ENCODE measurements around the gene LRRIQ1.

LRRIQ1 gene

DNA sequence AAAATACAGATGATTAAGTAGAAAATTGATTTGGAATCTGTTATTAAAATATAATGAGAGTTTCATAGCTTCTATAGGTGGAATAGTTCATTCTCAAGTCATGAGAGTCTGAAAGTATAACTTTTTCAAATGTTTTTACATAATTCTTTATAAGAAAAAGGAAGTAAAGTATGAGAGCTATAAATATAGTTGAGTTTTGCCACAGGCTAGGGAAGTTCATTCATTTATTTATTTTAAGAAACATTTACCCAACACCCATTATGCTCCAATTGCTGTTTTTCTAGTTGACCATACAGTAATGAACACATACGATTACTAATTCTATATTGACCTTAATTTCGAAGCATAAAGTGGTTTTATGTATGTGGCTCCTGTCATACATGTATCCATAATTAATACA lies 24.8 kb downstream of the LRRIQ1 start:
- no peak for DNase-seq (ENCODE audit: low read depth in 2 of 2)

DNA sequence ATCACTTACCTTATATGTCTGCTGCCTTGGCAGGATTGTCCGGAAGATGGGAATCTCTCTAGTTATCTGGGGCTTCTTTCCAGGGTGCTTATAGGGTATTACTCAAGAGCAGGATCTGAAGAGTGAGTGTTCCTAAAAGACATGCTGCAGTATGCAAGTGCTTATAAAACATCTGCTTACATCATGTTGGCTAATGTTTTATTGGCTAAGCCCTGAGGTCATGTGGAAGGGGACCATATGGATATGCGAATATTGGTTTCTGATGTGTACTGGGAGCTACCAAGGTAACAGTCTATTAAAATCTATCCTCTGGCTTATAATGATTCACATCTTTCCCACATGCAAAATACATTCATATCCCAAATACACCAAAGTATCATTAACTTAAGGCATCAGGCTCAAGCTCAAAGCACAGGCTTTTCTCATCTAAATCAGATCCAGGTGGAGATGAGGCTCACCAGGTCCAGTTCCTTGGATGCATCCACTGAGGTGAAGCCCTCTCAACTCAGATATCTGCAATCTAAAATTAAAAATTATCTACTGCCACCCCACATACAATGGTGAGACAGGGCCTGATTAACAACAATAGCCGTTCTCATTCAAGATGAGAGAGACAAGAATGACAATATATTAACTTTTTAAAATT lies 29.8 kb downstream of the LRRIQ1 start:
- DNase-seq (ENCODE audit: low read depth in 2 of 2), result no peak

DNA sequence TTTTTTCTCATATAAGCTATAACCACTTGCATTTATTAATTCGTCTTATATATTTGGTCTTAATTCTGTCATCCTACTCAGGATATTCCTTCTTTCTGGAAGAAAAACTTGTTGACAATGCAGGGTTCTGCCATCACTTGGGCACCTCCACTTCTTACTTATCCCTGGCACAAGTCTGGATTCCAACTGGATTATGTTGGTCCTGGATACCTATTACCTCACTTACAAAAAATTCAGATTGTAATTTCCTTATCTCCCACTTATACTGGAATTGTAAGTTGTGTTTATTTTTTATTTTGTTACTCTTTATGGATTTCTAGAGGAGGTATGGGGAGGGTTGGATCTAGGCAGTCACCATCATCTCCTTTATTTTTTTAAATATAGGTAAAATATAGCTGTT lies 36.7 kb downstream of the LRRIQ1 start:
- no peak for DNase-seq (ENCODE audit: low read depth in 2 of 2)

DNA sequence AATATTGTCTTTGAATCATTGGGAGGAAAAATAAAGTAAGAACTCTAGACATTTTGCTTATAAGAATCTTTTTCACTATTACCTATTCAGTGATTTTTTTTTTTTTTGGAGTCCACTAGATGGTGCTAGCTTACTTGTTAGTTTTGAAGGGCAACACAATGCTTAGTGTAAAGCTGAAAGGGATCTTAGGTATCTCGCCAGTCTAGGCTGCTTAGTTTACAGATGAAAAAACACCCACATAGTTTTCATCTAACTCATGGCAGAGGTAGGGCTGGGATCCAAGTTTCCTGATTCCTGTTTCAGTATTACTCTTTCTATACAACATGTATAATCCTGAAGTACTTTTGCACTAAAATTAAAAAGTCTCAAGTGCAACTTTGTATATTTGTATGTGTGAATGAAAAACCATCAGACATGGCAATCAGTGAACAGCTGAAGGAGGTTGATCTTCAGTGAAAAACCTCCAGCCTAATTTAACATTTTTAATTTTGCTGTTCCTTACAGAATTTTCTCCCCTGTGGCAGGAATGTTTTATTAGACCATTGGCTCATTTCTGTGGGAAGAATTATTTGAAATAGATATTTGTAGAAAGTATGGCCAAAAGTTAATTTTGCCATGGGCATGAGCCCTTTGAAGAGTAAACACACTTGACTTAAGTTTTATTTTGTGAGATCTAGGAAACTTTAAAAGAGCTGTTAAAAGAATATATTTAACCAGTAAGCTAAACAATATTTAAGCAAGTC lies 40.7 kb downstream of the LRRIQ1 start:
- no peak for DNase-seq (ENCODE audit: low read depth in 2 of 2)

- DNase-seq (ENCODE audit: low read depth in 2 of 2), result no peak
Observed at GRCh38 chr12:85085066-85085465, 48.9 kb downstream of the LRRIQ1 start.

DNA sequence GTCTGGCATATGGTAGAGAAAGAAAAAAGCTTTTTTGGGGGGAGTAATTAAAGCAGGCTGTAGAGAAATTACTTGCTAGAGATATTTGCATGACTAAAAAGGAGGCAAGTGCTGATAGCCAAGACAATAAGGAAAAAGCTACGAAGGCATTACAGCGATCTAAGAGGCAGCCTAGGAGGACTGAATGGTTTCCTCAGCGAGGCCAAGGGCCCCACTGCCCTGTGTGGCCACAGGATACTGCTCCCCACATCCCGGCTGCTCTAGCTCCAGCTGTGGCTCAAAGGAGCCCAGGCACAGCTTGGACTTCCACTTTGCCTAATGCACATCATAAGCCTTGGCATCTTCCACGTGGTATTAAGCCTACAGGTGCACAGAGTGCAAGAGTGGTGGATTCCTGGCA lies 53.6 kb downstream of the LRRIQ1 start:
- DNase-seq (ENCODE audit: low read depth in 2 of 2), result no peak

DNA sequence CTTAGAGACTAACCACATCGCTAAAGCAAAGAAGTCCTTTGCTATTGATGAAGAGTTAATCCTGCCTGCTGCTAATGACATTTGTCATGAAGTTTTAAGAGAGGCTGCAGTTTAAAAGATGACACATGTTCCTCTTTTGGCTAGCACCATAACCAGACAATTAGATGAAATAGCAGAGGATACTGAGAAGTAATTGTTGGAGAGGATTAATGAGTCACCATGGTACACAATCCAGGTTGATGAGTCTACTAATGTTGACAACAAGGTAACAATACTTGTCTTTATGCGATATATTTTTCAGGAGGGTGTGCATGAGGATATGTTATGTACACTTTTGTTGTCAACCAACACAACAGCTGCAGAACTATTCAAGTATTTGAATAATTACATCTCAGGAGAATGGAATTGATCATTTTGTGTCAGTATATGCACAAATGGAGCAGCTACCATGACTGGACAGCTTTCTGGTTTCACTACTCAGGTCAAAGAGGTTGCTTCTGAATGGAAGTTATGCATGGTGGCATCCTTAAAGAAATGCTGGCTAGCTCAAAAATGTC lies 56.7 kb downstream of the LRRIQ1 start:
- no peak for DNase-seq (ENCODE audit: low read depth in 2 of 2)

- no peak for DNase-seq (ENCODE audit: low read depth in 2 of 2)
Observed at GRCh38 chr12:85095501-85095900, 59.4 kb downstream of the LRRIQ1 start.

- no peak for DNase-seq (ENCODE audit: low read depth in 2 of 2)
Observed at GRCh38 chr12:85130646-85131045, 94.5 kb downstream of the LRRIQ1 start.

GRCh38 chr12:85138833-85139232 lies 102.7 kb downstream of the LRRIQ1 start:
- no peak for DNase-seq (ENCODE audit: low read depth in 2 of 2)

DNA sequence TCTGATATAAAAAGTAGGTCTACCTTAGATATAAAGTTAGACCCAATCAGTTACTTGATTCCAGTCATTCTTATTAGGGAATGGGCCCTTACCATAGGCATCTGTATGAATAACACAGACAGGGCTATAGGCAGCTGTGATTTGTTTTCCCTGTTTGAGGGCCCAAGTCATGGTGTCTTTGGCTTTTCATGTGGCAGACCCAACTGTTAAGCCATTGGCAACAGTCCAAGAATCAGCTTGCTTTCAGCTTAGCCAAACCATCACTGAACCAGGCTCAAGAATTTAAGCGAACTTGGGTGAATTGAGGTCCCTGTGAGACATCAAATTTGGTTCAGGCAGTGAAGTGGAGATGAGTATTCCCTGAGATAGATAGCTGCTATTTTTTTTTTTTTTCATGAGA lies 111.2 kb downstream of the LRRIQ1 start:
- no peak for DNase-seq (ENCODE audit: low read depth in 2 of 2)

- no peak for DNase-seq (ENCODE audit: low read depth in 2 of 2)
Observed at GRCh38 chr12:85152311-85152729, 116.2 kb downstream of the LRRIQ1 start.

- DNase-seq (ENCODE audit: low read depth in 2 of 2), result no peak
Observed at GRCh38 chr12:85155791-85156190, 119.6 kb downstream of the LRRIQ1 start.

DNA sequence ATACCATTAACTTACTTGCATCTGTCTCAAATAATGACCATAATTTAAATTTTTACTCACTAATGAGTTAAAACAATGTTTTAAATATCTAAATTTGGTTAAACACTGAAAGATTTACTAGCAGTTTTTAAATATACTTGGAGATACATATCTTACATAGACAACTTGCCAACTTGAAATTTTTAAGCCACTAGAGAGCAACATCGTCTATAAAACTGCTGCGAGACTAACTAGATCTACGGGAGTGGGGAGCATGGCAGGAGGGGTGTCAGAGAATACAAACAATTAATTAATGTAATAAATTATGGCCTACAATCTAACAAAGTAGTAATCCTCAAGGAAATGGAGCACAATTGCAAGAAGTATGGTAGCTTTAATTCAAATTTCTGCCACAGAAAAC lies 120.4 kb downstream of the LRRIQ1 start:
- DNase-seq (ENCODE audit: low read depth in 2 of 2), result no peak

- DNase-seq (ENCODE audit: low read depth in 2 of 2), result no peak
Observed at GRCh38 chr12:85157035-85157603, 121.0 kb downstream of the LRRIQ1 start.

GRCh38 chr12:85163752-85164321 lies 127.7 kb downstream of the LRRIQ1 start:
- no peak for DNase-seq (ENCODE audit: low read depth in 2 of 2)

- no peak for DNase-seq (ENCODE audit: low read depth in 2 of 2)
Observed at GRCh38 chr12:85179680-85180270, 143.6 kb downstream of the LRRIQ1 start.

DNA sequence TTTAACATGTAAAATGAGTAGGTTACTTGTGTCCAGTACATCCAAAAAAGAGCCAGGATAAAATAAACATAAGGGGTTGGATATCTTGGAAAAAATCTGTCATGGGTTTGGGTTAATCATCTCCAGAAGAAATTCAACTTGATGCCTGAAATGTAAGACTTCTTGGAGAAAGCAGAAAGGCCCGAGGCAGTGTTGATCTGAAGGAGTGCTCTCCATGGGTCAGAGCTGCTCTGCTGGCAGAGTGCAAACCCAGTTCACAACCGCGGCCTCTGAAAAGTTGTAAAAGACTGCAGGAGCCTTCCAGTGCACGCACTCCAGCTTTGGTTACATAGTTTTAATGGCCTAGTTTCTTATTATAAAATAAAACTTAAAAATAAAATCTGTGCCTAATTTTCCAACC lies 146.5 kb downstream of the LRRIQ1 start:
- no peak for DNase-seq (ENCODE audit: low read depth in 2 of 2)

- DNase-seq (ENCODE audit: low read depth in 2 of 2), result no peak
Observed at GRCh38 chr12:85183855-85184254, 147.7 kb downstream of the LRRIQ1 start.

GRCh38 chr12:85186236-85186635 lies 150.1 kb downstream of the LRRIQ1 start:
- no peak for DNase-seq (ENCODE audit: low read depth in 2 of 2)

- DNase-seq (ENCODE audit: low read depth in 2 of 2), result no peak
Observed at GRCh38 chr12:85188619-85189018, 152.5 kb downstream of the LRRIQ1 start.

- DNase-seq (ENCODE audit: low read depth in 2 of 2), result no peak
Observed at GRCh38 chr12:85190728-85191127, 154.6 kb downstream of the LRRIQ1 start.
